Choroid plexus epithelial cell (primary cell): Measurements from ENCODE around the gene OR5B3.

Source experiments
- DNase-seq: peaks from one replicate; pipeline ENCODE4 v3.0.0-alpha.2; 2010; ENCODE audit warnings: low read depth
- H3K4me3 ChIP-seq: 2 replicates; pipeline ENCODE4 v1.5.1; 2011; ENCODE audit warnings: low read depth, mild to moderate bottlenecking, control low read depth, low read length, moderate library complexity
- CTCF ChIP-seq: conservative IDR thresholded peaks from 2 replicates; pipeline ENCODE4 v1.5.1; 2011; ENCODE audit warnings: low read depth, mild to moderate bottlenecking, control low read depth, inconsistent platforms, low read length, moderate library complexity

The OR5B3 gene

GRCh38 chr11:58391879-58392278 lies 14.8 kb downstream of the OR5B3 start:
- TF ChIP-seq CTCF: no peak
- no peak for DNase-seq
- no peak overlapping the region for H3K4me3 ChIP-seq

- no peak for DNase-seq
- no peak overlapping the region for H3K4me3 ChIP-seq
- TF ChIP-seq CTCF: no peak
Observed at GRCh38 chr11:58390551-58391063, 16.1 kb downstream of the OR5B3 start.

DNA sequence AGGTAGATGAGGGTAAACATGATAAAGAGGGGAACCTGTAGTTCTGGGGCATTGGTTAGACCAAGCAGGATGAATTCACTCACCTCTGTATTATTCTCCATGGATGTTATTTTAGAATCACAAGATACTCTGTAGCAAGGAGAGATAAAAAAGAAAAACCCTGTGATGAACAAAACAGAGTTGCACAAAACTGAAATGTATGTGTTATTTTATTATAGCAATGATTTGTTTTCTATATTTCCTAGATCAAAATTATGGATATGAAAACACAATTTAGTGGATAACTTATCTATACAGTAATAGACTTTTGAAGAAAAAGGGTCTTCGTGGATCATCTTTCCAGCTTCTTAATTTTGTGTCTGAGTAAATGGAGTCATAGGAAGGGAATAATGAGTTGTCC lies 47.7 kb downstream of the OR5B3 start, which contains the start of gene OR5B17:
OR5B17 (minus strand) TSS at position 101 of the 400 bp plus-strand sequence; CDS start at position 101, 0 bp downstream.
- TF ChIP-seq CTCF: no peak
- DNase-seq: no peak
- no peak within 1 kb of the TSS for H3K4me3 ChIP-seq

DNA sequence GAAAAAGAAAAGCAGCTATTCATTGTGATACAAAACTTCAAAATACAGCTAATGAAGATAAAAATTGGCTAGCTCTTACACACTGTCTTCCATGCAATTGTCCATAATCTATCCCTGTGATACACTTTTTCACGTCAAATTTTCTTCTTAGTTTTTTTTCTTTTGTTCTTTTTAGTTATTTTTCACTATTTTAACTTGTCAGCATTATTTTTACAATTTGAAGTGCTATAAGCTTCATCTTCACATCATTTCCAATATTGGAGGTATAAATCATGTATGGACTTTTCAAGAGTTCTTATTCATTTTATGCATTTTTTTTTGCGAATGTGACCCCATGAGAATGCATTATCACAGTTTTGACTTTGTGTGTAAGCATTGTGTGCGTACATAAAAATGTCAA lies 51.9 kb downstream of the OR5B3 start:
- DNase-seq: no peak
- TF ChIP-seq CTCF: no peak
- H3K4me3 ChIP-seq: no peak overlapping the region
